ENCODE results near the gene HAPSTR1. TPM values are rescaled to one million over a fixed set of nuclear protein-coding genes. Genes with fewer than 3 reads are reported as not detected.
"Not testable (repeated sequence)": the region's sequence is repeated elsewhere in the genome, so short reads cannot be mapped to it uniquely, and the experiment has no call there.

The HAPSTR1 gene
- total RNA-seq, 1 experiment from 2014 or later, result 85.2 TPM

GRCh38 chr16:9077091-9077809 is 14.2 kb upstream of the HAPSTR1 start:
- Histone ChIP-seq H3K18ac (ENCODE audit: insufficient read length, low read depth, low read length) (no peak overlapping the region), H3K4me1 (ENCODE audit: insufficient read depth, low read length) (no peaks in the 10 kb centered on the region), H2BK20ac (ENCODE audit: low read depth, low read length, poor library complexity, severe bottlenecking) (no peak overlapping the region), H2BK12ac (ENCODE audit: insufficient read length, low read depth, low read length) (no peak overlapping the region), H2BK5ac (ENCODE audit: insufficient read length, low read length) (no peak overlapping the region), H2AK5ac (ENCODE audit: insufficient read length, low read length) (no peak overlapping the region), H3K23me2 (ENCODE audit: insufficient read length, low read depth, low read length, poor library complexity, severe bottlenecking) (no peaks in the 10 kb centered on the region), H2BK120ac (ENCODE audit: low read depth, low read length, poor library complexity, severe bottlenecking) (no peak overlapping the region), H4K91ac (ENCODE audit: insufficient read length, low read depth, low read length) (no peak overlapping the region), H3K79me2 (ENCODE audit: insufficient read depth, low read length) (no peaks in the 10 kb centered on the region), H3K27ac (ENCODE audit: insufficient read length, low read depth, low read length) (no peak overlapping the region), H4K20me1 (ENCODE audit: control insufficient read depth, insufficient read depth, insufficient read length) (no peaks in the 10 kb centered on the region), H3K4ac (ENCODE audit: low read depth, low read length) (no peak overlapping the region), H3K27me3 (ENCODE audit: insufficient read depth, low read length) (no peaks in the 10 kb centered on the region), H3K23ac (ENCODE audit: insufficient read length, low read depth, low read length) (no peak overlapping the region), H4K5ac (ENCODE audit: insufficient read length, low read depth, low read length) (no peak overlapping the region), H3K9ac (ENCODE audit: extremely low read depth, insufficient read length, low read length) (no peak overlapping the region), H3K4me2 (ENCODE audit: insufficient read depth, insufficient read length, low read length) (no peak overlapping the region), H3K56ac (ENCODE audit: insufficient read length, low read depth, low read length) (no peak overlapping the region), H3K9me3 (ENCODE audit: control insufficient read depth, low read depth, low read length) (no peaks in the 10 kb centered on the region), H3T11ph (ENCODE audit: low read length) (no peak overlapping the region), H3K79me1 (ENCODE audit: insufficient read depth, low read depth, low read length, poor library complexity, severe bottlenecking) (no peaks in the 10 kb centered on the region), H2AFZ (ENCODE audit: low read length) (no peak overlapping the region), H2BK15ac (ENCODE audit: low read depth, low read length) (no peak overlapping the region), H3K14ac (ENCODE audit: insufficient read depth, low read length) (no peak overlapping the region), H4K8ac (replicated peaks; ENCODE audit: insufficient read length, low read depth, low read length) (no peak overlapping the region)
- H3K9me3 Mint-ChIP-seq, result peaks cover 6 to 12% of the 10 kb centered on the region in 2 experiments; a peak in 3 of 5 replicates
- peaks cover 3% of the 10 kb centered on the region for H3K27me3 Mint-ChIP-seq (ENCODE audit: low read depth)
- H3K36me3 Mint-ChIP-seq (ENCODE audit: insufficient read depth in 1 of 3, low read depth in 3 of 3), result peaks cover 3 to 13% (median 8%) of the 10 kb centered on the region in 3 experiments
- H3K4me1 Mint-ChIP-seq, result peaks cover 0 to 3% of the 10 kb centered on the region in 2 experiments; a peak in 2 of 4 replicates
- no peak overlapping the region for H3K4me3 Mint-ChIP-seq
- TF ChIP-seq CTCF (conservative IDR thresholded peaks at IDR 0.05), result no peak
- H3K27ac Mint-ChIP-seq, result no peak overlapping the region; a peak in 1 of 7 replicates
- no peak for DNase-seq
- no CpG with 5 or more reads among the region's 11 CpGs for WGBS (ENCODE audit: extremely low coverage, insufficient read length, low lambda C conversion rate)

- H2BK15ac ChIP-seq (ENCODE audit: low read depth, low read length); H4K8ac ChIP-seq (replicated peaks; ENCODE audit: insufficient read length, low read depth, low read length); H3K4me1 ChIP-seq (ENCODE audit: insufficient read depth, low read length); H3K4me1 Mint-ChIP-seq; H3K27me3 ChIP-seq (ENCODE audit: insufficient read depth, low read length); H3K4me3 Mint-ChIP-seq; H4K20me1 ChIP-seq (ENCODE audit: control insufficient read depth, insufficient read depth, insufficient read length); H3K9me3 ChIP-seq (ENCODE audit: control insufficient read depth, low read depth, low read length); H3K27ac ChIP-seq (ENCODE audit: insufficient read length, low read depth, low read length); H2BK120ac ChIP-seq (ENCODE audit: low read depth, low read length, poor library complexity, severe bottlenecking); H3K14ac ChIP-seq (ENCODE audit: insufficient read depth, low read length); H3K18ac ChIP-seq (ENCODE audit: insufficient read length, low read depth, low read length); H3K4me2 ChIP-seq (ENCODE audit: insufficient read depth, insufficient read length, low read length); H3K79me1 ChIP-seq (ENCODE audit: insufficient read depth, low read depth, low read length, poor library complexity, severe bottlenecking); H3T11ph ChIP-seq (ENCODE audit: low read length); H2AFZ ChIP-seq (ENCODE audit: low read length); H3K27me3 Mint-ChIP-seq (ENCODE audit: low read depth); H3K23ac ChIP-seq (ENCODE audit: insufficient read length, low read depth, low read length); H4K91ac ChIP-seq (ENCODE audit: insufficient read length, low read depth, low read length); H3K56ac ChIP-seq (ENCODE audit: insufficient read length, low read depth, low read length); H2BK12ac ChIP-seq (ENCODE audit: insufficient read length, low read depth, low read length); H3K4ac ChIP-seq (ENCODE audit: low read depth, low read length); H3K27ac Mint-ChIP-seq; DNase-seq; H3K23me2 ChIP-seq (ENCODE audit: insufficient read length, low read depth, low read length, poor library complexity, severe bottlenecking); H3K79me2 ChIP-seq (ENCODE audit: insufficient read depth, low read length); H4K5ac ChIP-seq (ENCODE audit: insufficient read length, low read depth, low read length); H2BK5ac ChIP-seq (ENCODE audit: insufficient read length, low read length); H3K9ac ChIP-seq (ENCODE audit: extremely low read depth, insufficient read length, low read length); H2AK5ac ChIP-seq (ENCODE audit: insufficient read length, low read length): not testable (repeated sequence)
- WGBS (ENCODE audit: extremely low coverage, insufficient read length, low lambda C conversion rate), result no CpG with 5 or more reads among the region's 8 CpGs
- peaks cover 3 to 13% (median 8%) of the 10 kb centered on the region in 3 experiments for H3K36me3 Mint-ChIP-seq (ENCODE audit: insufficient read depth in 1 of 3, low read depth in 3 of 3)
- peak overlapping the region; percentile 91 for H2BK20ac ChIP-seq (ENCODE audit: low read depth, low read length, poor library complexity, severe bottlenecking)
- peaks cover 6 to 12% of the 10 kb centered on the region in 2 experiments; a peak in 3 of 5 replicates for H3K9me3 Mint-ChIP-seq
Observed at GRCh38 chr16:9078467-9079429, 12.7 kb upstream of the HAPSTR1 start.

All from H9 (cell line).